HG03175 (cell line): ENCODE measurements around the gene MACROH2A2.
"Not testable (repeated sequence)": the region's sequence is repeated elsewhere in the genome, so short reads cannot be mapped to it uniquely, and the experiment has no call there.

Experiments
- ATAC-seq: cut with Tn5 transposase; IDR thresholded peaks from one replicate; pipeline ENCODE4 v1.9.1; 2021; ENCODE audit warnings: mild to moderate bottlenecking, moderate library complexity; ENCODE audit not compliant: unreplicated experiment

The MACROH2A2 gene

GRCh38 chr10:70147259-70147625, 94.6 kb downstream of the MACROH2A2 start:
- no peak for ATAC-seq

- no peak for ATAC-seq
Measured at GRCh38 chr10:70148516-70148915, 95.9 kb downstream of the MACROH2A2 start.

GRCh38 chr10:70155255-70155838, 102.7 kb downstream of the MACROH2A2 start:
- ATAC-seq = no peak

GRCh38 chr10:70158113-70158512, 105.5 kb downstream of the MACROH2A2 start:
- ATAC-seq = no peak

- ATAC-seq = not testable (repeated sequence)
Measured at GRCh38 chr10:70159366-70159765, 106.7 kb downstream of the MACROH2A2 start.

GRCh38 chr10:70160798-70161197, 108.2 kb downstream of the MACROH2A2 start:
- no peak for ATAC-seq
